ENCODE measurements around the gene CLDN14.

Gene CLDN14

GRCh38 chr21:36411301-36411700 lies 68.6 kb downstream of the CLDN14 start:
- H3K4me3 ChIP-seq (ENCODE audit: low read length) = no peak overlapping the region
- TF ChIP-seq CTCF (conservative IDR thresholded peaks at IDR 0.05; ENCODE audit: low read length) = no peak
- no peak for DNase-seq (ENCODE audit: low read depth)

Data from AG10803 (cell line).